GM12878 (cell line): ENCODE data around the gene CREB3L4. TPM values are rescaled to one million over a fixed set of nuclear protein-coding genes. Genes with fewer than 3 reads are reported as not detected.
A peak's percentile ranks its signal among the peaks of the same experiment; 100 is the strongest.

Experiments used
- ATAC-seq: fragments of 200-7000 bp; cut with Tn5 transposase; 3 replicates; pipeline ENCODE4 v1.9.1; 2020; ENCODE audit warnings: mild to moderate bottlenecking, moderate library complexity
- BruUV-seq: library from RNA; stranded (reverse); fragments of 400-500 nt; replicated peaks from 2 replicates; lab custom pipeline; 2021; lab: Mats Ljungman, UMichigan
- CTCF ChIA-PET: fragments of 300-600 bp; sonication (Branson Sonifier 250); formaldehyde crosslinking; extraction: SDS; loops from one replicate; lab custom pipeline; 2021; ENCODE audit warnings: inconsistent platforms; lab: Yijun Ruan, JAX
- POLR2A ChIA-PET: fragments of 350-600 bp; formaldehyde crosslinking; extraction: SDS; loops from one replicate; lab custom pipeline; 2021; ENCODE audit warnings: inconsistent platforms; lab: Charles Lee
- RAD21 ChIA-PET: fragments of 300-600 bp; sonication (Branson Sonifier 250); formaldehyde crosslinking; loops from one replicate; lab custom pipeline; 2023; ENCODE audit warnings: antibody characterized with exemption; ENCODE audit not compliant: unreplicated experiment; lab: Charles Lee
- SMC1A ChIA-PET: fragments of 300-600 bp; sonication (Branson Sonifier 250); formaldehyde crosslinking; loops from one replicate; lab custom pipeline; 2023; ENCODE audit not compliant: unreplicated experiment, uncharacterized antibody; lab: Charles Lee
- DNase-seq: peaks from one replicate; pipeline ENCODE4 v3.0.0-alpha.2; 2011; ENCODE audit warnings: low read depth, low spot score
- FAIRE-seq: peaks from 3 replicates; lab custom pipeline; 2011; peaks lifted over from hg19 to GRCh38; lab: Jason Lieb, UNC
- H2AFZ ChIP-seq: 2 replicates; pipeline ENCODE4 v1.6.0; 2011; ENCODE audit warnings: low read depth, low read length, control low read depth; ENCODE audit not compliant: control insufficient read depth
- H3K27ac ChIP-seq: 2 replicates; pipeline ENCODE4 v1.5.1; 2011; ENCODE audit warnings: control low read depth; ENCODE audit not compliant: control insufficient read depth, insufficient read depth
- H3K27me3 ChIP-seq, 2 experiments: replicated peaks in 1 of 2; 2 replicates each; pipeline versions ENCODE4 v1.6.0 to v1.6.1; 2011; ENCODE audit warnings: low read length in 1 of 2; ENCODE audit not compliant: control insufficient read depth in 2 of 2, insufficient read depth in 2 of 2
- H3K36me3 ChIP-seq, 2 experiments: 2 replicates each; pipeline ENCODE4 v1.5.1; 2011; ENCODE audit warnings: low read length in 1 of 2; ENCODE audit not compliant: control insufficient read depth in 2 of 2, insufficient read depth in 2 of 2
- H3K4me1 ChIP-seq: 2 replicates; pipeline ENCODE4 v1.6.1; 2011; ENCODE audit warnings: mild to moderate bottlenecking, low read length, moderate library complexity, mixed read lengths; ENCODE audit not compliant: control insufficient read depth, insufficient read depth
- H3K4me2 ChIP-seq: 2 replicates; pipeline ENCODE4 v1.6.0; 2011; ENCODE audit warnings: control low read depth; ENCODE audit not compliant: control insufficient read depth, insufficient read depth
- H3K4me3 ChIP-seq: fragments of 200-600 bp; sonication (generic); 2 replicates; pipeline ENCODE4 v1.5.1; 2016
- H3K79me2 ChIP-seq: 2 replicates; pipeline ENCODE4 v1.6.0; 2011; ENCODE audit warnings: low read length; ENCODE audit not compliant: control insufficient read depth, insufficient read depth
- H3K9ac ChIP-seq: 2 replicates; pipeline ENCODE4 v1.8.0; 2011; ENCODE audit warnings: low read length, control low read depth, mixed read lengths; ENCODE audit not compliant: control insufficient read depth, insufficient read depth
- H3K9me3 ChIP-seq: replicated peaks from 3 replicates; pipeline ENCODE4 v1.5.1; 2011; ENCODE audit warnings: mild to moderate bottlenecking, low read length; ENCODE audit not compliant: control insufficient read depth, insufficient read depth
- H4K20me1 ChIP-seq: 2 replicates; pipeline ENCODE4 v1.6.0; 2011; ENCODE audit not compliant: control insufficient read depth, insufficient read depth
- CHD2 ChIP-seq: IDR thresholded peaks from 2 replicates; pipeline ENCODE4 v1.6.1; 2011; ENCODE audit warnings: low read depth, low read length, improper control_type of control experiment, borderline replicate concordance
- FOXK2 ChIP-seq: fragments of 450-650 bp; IDR thresholded peaks from 2 replicates; pipeline ENCODE4 v1.6.1; 2017; ENCODE audit warnings: mild to moderate bottlenecking, moderate library complexity
- IKZF2 ChIP-seq, 2 experiments: fragments of 450-650 bp; IDR thresholded peaks; 2 replicates each; pipeline ENCODE4 v1.6.1; 2017; ENCODE audit warnings: mild to moderate bottlenecking in 2 of 2, moderate library complexity in 2 of 2
- JUNB ChIP-seq: IDR thresholded peaks from 2 replicates; pipeline ENCODE4 v1.6.1; 2016; ENCODE audit warnings: antibody characterized with exemption, mild to moderate bottlenecking
- MTA2 ChIP-seq: fragments of 450-650 bp; IDR thresholded peaks from 2 replicates; pipeline ENCODE4 v1.6.1; 2016; ENCODE audit warnings: low read depth, mild to moderate bottlenecking, moderate library complexity
- SP1 ChIP-seq: IDR thresholded peaks from one replicate; pipeline ENCODE4 v1.6.1; 2011; ENCODE audit warnings: low read depth, low read length
- YY1 ChIP-seq: IDR thresholded peaks from 2 replicates; pipeline ENCODE4 v1.6.1; 2011; ENCODE audit warnings: low read depth, mild to moderate bottlenecking, low read length
- ZBED1 ChIP-seq: IDR thresholded peaks from 2 replicates; pipeline ENCODE4 v1.6.1; 2016; ENCODE audit warnings: borderline replicate concordance
- WGBS: methylation state at CpG from one replicate; pipeline ENCODE4 v1.1.6; 2016; ENCODE audit warnings: low lambda C conversion rate; ENCODE audit not compliant: insufficient replicate concordance, insufficient coverage; ENCODE audit errors: missing lambda C conversion rate; 5-methylcytosine and 5-hydroxymethylcytosine counted together
- in situ Hi-C: fragments of 300-500 bp; cut with MboI; formaldehyde crosslinking; loops from 9 replicates; pipeline ENCODE4 v1.14.3; 2018; ENCODE audit warnings: mixed read lengths
- intact Hi-C: fragments of 100-400 bp; cut with micrococcal nuclease; formaldehyde crosslinking; loops from one replicate; pipeline ENCODE4 v1.14.2; 2022; ENCODE audit not compliant: unreplicated experiment
- polyA plus RNA-seq, 11 experiments: library from polyadenylated mRNA; depleted of rRNA in 4 of 11; unstranded in 6 of 11; stranded (reverse) in 5 of 11; fragments of >200 nt; fragmentation: Nextera tagmentation in 4 of 11; fragmentation: Illumina TruSeq in 1 of 11; extraction: Ambion mirVana in 4 of 11; extraction: Trizol in 1 of 11; gene quantifications; 1 replicate in 1 of 11; 2 replicates in 10 of 11; pipeline versions ENCODE4 v1.2.1 to v1.2.3, GENCODE V29; 2011 to 2016; ENCODE audit warnings: inconsistent platforms in 2 of 11, missing spikeins in 2 of 11, low read depth in 1 of 11
- total RNA-seq, 4 experiments: library from RNA; depleted of rRNA in 3 of 4; stranded (reverse); fragments of >200 nt in 3 of 4; fragmentation: Illumina TruSeq in 1 of 4; extraction: Trizol in 1 of 4; gene quantifications; 2 replicates each; pipeline versions ENCODE4 v1.2.1 to v1.2.3, GENCODE V29; 2013 to 2021
- TF ChIP-seq, protein P1 (sequence below): fragments of 450-650 bp; IDR thresholded peaks from 2 replicates; pipeline ENCODE4 v1.6.1; 2016; ENCODE audit warnings: mild to moderate bottlenecking
- TF ChIP-seq, protein P2 (sequence below): fragments of 450-650 bp; IDR thresholded peaks from 2 replicates; pipeline ENCODE4 v1.6.1; 2017; ENCODE audit warnings: borderline replicate concordance

The CREB3L4 gene
- total and polyA plus RNA-seq, 10 of the 15 experiments (the other 5 are each of a cell fraction or from before 2014, with no cell fraction given) = 9.7 to 14.0 (median 12.1) TPM

DNA sequence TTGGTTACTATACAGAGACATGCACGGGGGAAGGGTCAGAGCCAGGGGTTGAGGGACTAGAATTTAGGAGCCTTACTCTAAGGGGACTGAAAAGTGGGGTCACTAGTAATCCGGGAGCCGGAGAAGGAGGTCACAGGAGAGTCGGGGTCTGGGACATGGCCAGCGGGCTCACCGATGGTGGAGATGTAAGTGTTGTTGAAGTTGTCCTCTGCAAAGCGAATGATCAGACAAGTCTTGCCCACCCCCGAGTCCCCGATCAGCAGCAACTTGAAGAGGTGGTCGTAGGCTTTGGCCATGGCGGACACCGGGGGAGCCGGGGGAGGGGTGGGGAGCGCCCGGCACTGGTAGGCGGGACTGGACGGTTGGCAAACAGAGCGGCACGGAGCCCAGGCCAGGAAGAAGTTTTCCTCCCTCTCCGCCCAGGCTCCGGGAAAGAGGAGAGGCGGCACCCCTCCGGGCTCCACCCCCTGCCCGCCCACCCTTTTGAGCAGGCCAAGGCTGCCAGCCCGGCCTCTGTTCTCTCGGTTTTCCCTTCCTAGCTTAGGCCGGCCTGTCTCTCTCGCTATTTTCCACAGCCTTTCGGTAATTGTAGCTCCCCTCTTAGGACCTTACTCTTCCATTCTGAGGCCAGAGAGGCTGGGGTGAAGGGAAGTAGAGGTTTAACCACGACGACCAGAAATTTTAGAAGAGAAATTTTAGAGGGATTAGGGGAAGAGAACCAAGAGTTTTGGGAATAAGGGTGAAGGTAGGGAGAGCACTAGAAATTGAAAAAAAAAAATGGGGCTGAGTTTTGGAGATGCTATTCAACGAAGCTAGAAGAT lies 18.4 kb downstream of the CREB3L4 start, which contains the start of gene RAB13:
Gene RAB13, minus strand, starts transcription at position 399 of the 821 bp plus-strand sequence. Its CDS starts 103 bp downstream, at position 296.
- ATAC-seq (peak; percentile 30), FAIRE-seq (no peak), DNase-seq (no peak)
- TF ChIP-seq CHD2 = no peak
- TF ChIP-seq SP1 = no peak
- 0 out of 2 replicates have a peak, but pooled peaks have one; percentile 14 for TF ChIP-seq YY1
- TF ChIP-seq, protein P1, sequence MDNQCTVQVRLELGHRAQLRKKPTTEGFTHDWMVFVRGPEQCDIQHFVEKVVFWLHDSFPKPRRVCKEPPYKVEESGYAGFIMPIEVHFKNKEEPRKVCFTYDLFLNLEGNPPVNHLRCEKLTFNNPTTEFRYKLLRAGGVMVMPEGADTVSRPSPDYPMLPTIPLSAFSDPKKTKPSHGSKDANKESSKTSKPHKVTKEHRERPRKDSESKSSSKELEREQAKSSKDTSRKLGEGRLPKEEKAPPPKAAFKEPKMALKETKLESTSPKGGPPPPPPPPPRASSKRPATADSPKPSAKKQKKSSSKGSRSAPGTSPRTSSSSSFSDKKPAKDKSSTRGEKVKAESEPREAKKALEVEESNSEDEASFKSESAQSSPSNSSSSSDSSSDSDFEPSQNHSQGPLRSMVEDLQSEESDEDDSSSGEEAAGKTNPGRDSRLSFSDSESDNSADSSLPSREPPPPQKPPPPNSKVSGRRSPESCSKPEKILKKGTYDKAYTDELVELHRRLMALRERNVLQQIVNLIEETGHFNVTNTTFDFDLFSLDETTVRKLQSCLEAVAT = peak; percentile 8; the same call in 1 of the 2 replicates
- TF ChIP-seq, protein P2, sequence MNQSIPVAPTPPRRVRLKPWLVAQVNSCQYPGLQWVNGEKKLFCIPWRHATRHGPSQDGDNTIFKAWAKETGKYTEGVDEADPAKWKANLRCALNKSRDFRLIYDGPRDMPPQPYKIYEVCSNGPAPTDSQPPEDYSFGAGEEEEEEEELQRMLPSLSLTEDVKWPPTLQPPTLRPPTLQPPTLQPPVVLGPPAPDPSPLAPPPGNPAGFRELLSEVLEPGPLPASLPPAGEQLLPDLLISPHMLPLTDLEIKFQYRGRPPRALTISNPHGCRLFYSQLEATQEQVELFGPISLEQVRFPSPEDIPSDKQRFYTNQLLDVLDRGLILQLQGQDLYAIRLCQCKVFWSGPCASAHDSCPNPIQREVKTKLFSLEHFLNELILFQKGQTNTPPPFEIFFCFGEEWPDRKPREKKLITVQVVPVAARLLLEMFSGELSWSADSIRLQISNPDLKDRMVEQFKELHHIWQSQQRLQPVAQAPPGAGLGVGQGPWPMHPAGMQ = no peak
- TF ChIP-seq ZBED1 = no peak
- TF ChIP-seq FOXK2 = no peak
- no peak for TF ChIP-seq JUNB
- TF ChIP-seq MTA2 = no peak
- peak in 1 of 2 experiments; percentile 8; a peak in 1 of 4 replicates for TF ChIP-seq IKZF2 (IDR thresholded peaks at IDR 0.05)
- no peaks in the 10 kb centered on the region for H3K9me3 ChIP-seq
- in situ Hi-C loops = loop anchor here (5.0 to 10.0 kb wide), 2 partner anchors 191 to 309 kb away; partner anchors contain the start of gene NPR1
- no peak within 1 kb of the TSS; the same call in 1 of the 2 replicates for H3K27ac ChIP-seq
- intact Hi-C loops = loop anchor here (1.0 to 2.0 kb wide), 5 partner anchors 63 to 315 kb away; partner anchors contain the start of genes GATAD2B, ILF2 and NPR1
- WGBS = 13% methylated on average over 14 of the region's 32 CpGs
- peak within 1 kb of the TSS; percentile 80 for H3K4me3 ChIP-seq
- peaks cover 5% of the 10 kb centered on the region for H3K4me1 ChIP-seq
- ChIA-PET CTCF (interaction anchor here (0.6 to 6.6 kb wide), 48 partner anchors 8 to 643 kb away, joined by 3 to 85 read pairs (median 6); partner anchors contain the start of genes CREB3L4, DENND4B, GATAD2B and JTB), RAD21 (interaction anchor here (0.7 to 5.7 kb wide), 37 partner anchors 9 to 414 kb away, joined by 3 to 42 read pairs (median 4); partner anchors contain the start of genes CHTOP, CREB3L4, DENND4B and GATAD2B), POLR2A (interaction anchor here (0.6 to 2.7 kb wide), 13 partner anchors 9 to 415 kb away, joined by 3 to 21 read pairs (median 4); partner anchors contain the start of genes CREB3L4, JTB, SLC27A3 and SLC39A1), SMC1A (interaction anchor here (0.5 to 5.2 kb wide), 41 partner anchors 8 to 475 kb away, joined by 3 to 46 read pairs (median 4); partner anchors contain the start of genes CREB3L4, DENND4B, GATAD2B and INTS3)
- H3K4me2 ChIP-seq = peak within 1 kb of the TSS; percentile 51
- H4K20me1 ChIP-seq = no peaks in the 10 kb centered on the region
- BruUV-seq = no TSS peak
- peak within 1 kb of the TSS; percentile 60 for H3K9ac ChIP-seq
- peaks cover 7% of the 10 kb centered on the region for H3K79me2 ChIP-seq
- H2AFZ ChIP-seq = peak within 1 kb of the TSS; percentile 89
- no peaks in the 10 kb centered on the region for H3K27me3 ChIP-seq
- H3K36me3 ChIP-seq = no peaks in the 10 kb centered on the region
